Fibroblast of lung (primary cell): ENCODE data around the gene PDGFC.

Experiments used
- EZH2 ChIP-seq: IDR thresholded peaks from 2 replicates; pipeline ENCODE4 v1.5.1; 2012; ENCODE audit warnings: low read length, control low read depth, mild to moderate bottlenecking; ENCODE audit errors: missing control alignments
- TF ChIP-seq, protein P1 (sequence below), 2 donors: IDR thresholded peaks in 1 of 2; conservative IDR thresholded peaks in 1 of 2; 1 replicate in 1 of 2; 2 replicates in 1 of 2; pipeline ENCODE4 v1.5.1; 2011 to 2012; ENCODE audit warnings: low read length in 2 of 2, control low read depth in 1 of 2, inconsistent platforms in 1 of 2, low read depth in 1 of 2, mild to moderate bottlenecking in 1 of 2

DNA sequence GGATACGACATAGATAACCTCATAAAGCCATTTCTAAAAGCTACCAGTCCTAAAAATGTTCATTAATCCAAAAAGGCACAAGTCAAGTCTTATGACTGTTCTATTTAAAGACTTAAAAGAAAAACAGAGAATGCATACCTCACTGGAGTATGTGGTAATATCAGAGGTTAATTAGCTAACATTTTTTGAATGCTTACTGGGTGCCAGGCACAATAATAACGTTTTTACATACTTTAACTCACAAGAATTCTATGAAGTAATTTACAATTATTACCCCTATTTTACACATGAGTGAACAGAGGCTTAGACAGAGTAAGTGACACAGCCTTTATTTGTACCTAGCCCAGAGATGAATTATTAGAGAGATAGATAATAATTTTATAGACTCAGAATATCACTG, 207.5 kb downstream of the PDGFC start:
- TF ChIP-seq, protein P1, sequence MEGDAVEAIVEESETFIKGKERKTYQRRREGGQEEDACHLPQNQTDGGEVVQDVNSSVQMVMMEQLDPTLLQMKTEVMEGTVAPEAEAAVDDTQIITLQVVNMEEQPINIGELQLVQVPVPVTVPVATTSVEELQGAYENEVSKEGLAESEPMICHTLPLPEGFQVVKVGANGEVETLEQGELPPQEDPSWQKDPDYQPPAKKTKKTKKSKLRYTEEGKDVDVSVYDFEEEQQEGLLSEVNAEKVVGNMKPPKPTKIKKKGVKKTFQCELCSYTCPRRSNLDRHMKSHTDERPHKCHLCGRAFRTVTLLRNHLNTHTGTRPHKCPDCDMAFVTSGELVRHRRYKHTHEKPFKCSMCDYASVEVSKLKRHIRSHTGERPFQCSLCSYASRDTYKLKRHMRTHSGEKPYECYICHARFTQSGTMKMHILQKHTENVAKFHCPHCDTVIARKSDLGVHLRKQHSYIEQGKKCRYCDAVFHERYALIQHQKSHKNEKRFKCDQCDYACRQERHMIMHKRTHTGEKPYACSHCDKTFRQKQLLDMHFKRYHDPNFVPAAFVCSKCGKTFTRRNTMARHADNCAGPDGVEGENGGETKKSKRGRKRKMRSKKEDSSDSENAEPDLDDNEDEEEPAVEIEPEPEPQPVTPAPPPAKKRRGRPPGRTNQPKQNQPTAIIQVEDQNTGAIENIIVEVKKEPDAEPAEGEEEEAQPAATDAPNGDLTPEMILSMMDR (conservative IDR thresholded peaks at IDR 0.05 in 1 of 2, IDR thresholded peaks at IDR 0.05 in 1 of 2; ENCODE audit: low read depth in 1 of 2, low read length in 2 of 2): no peak
- TF ChIP-seq EZH2: no peak
